Measurements from ENCODE around the gene TTC28. TPM values are rescaled to one million over a fixed set of nuclear protein-coding genes. Genes with fewer than 3 reads are reported as not detected.

Gene TTC28
- total and polyA plus RNA-seq, 7 donors: 1.2 to 12.1 (median 3.5) TPM

- Histone ChIP-seq H3K4me1 (no peaks in the 10 kb centered on the region), H3K4me3 (no peak overlapping the region), H3K36me3 (ENCODE audit: insufficient read depth in 1 of 2, low read depth in 1 of 2) (no peaks in the 10 kb centered on the region), H3K27ac (no peak overlapping the region), H3K27me3 (ENCODE audit: insufficient read depth in 3 of 3, low read length in 2 of 3) (no peaks in the 10 kb centered on the region), H3K9me3 (no peaks in the 10 kb centered on the region)
- DNase-seq (no peak), ATAC-seq (no peak)
- no peak for TF ChIP-seq CTCF (IDR thresholded peaks at IDR 0.05)
- WGBS, 3 donors: 89 to 96% (median 91%) methylated on average over 2 of the region's 2 CpGs
- intact Hi-C loops (cut with DNase I): loop anchor here in 1 of 2 donors (10.0 kb wide), 2 partner anchors 387 to 777 kb away; no protein-coding TSS in a partner anchor
Measured at GRCh38 chr22:28058036-28058435, 621.6 kb downstream of the TTC28 start.

- H3K36me3 ChIP-seq (ENCODE audit: insufficient read depth in 1 of 2, low read depth in 1 of 2): no peaks in the 10 kb centered on the region
- H3K9me3 ChIP-seq: no peaks in the 10 kb centered on the region
- ATAC-seq: no peak
- no peak overlapping the region for H3K4me3 ChIP-seq
- H3K27ac ChIP-seq: no peak overlapping the region
- no peaks in the 10 kb centered on the region for H3K4me1 ChIP-seq
- DNase-seq: no peak
- WGBS, 3 donors: 98 to 100% (median 100%) methylated on average over 1 of the region's 1 CpG
- no peak for TF ChIP-seq CTCF (IDR thresholded peaks at IDR 0.05)
- H3K27me3 ChIP-seq (ENCODE audit: insufficient read depth in 3 of 3, low read length in 2 of 3): no peaks in the 10 kb centered on the region
- intact Hi-C loops (cut with DNase I): loop anchor here (5.0 to 10.0 kb wide), 3 partner anchors 387 to 780 kb away; no protein-coding TSS in a partner anchor
Measured at GRCh38 chr22:28054819-28055208, 624.8 kb downstream of the TTC28 start.

GRCh38 chr22:28053896-28054818 lies 625.5 kb downstream of the TTC28 start:
- no peak overlapping the region for H3K4me3 ChIP-seq
- no peaks in the 10 kb centered on the region for H3K4me1 ChIP-seq
- H3K27ac ChIP-seq: no peak overlapping the region
- DNase-seq: no peak
- H3K36me3 ChIP-seq (ENCODE audit: insufficient read depth in 1 of 2, low read depth in 1 of 2): no peaks in the 10 kb centered on the region
- ATAC-seq: peak in 2 of 4 donors; percentile 67 to 71
- no peaks in the 10 kb centered on the region for H3K27me3 ChIP-seq (ENCODE audit: insufficient read depth in 3 of 3, low read length in 2 of 3)
- WGBS, 3 donors: 61 to 71% (median 62%) methylated on average over 6 of the region's 6 CpGs
- intact Hi-C loops (cut with DNase I): loop anchor here (5.0 to 10.0 kb wide), 3 partner anchors 388 to 781 kb away; no protein-coding TSS in a partner anchor
- no peak for TF ChIP-seq CTCF (IDR thresholded peaks at IDR 0.05)
- H3K9me3 ChIP-seq: no peaks in the 10 kb centered on the region

- DNase-seq (no peak), ATAC-seq (no peak)
- WGBS, 3 donors: 86 to 90% (median 88%) methylated on average over 9 of the region's 9 CpGs
- no peak overlapping the region for H3K27ac ChIP-seq
- H3K27me3 ChIP-seq (ENCODE audit: insufficient read depth in 3 of 3, low read length in 2 of 3): no peaks in the 10 kb centered on the region
- no peaks in the 10 kb centered on the region for H3K9me3 ChIP-seq
- H3K4me1 ChIP-seq: no peaks in the 10 kb centered on the region
- intact Hi-C loops (cut with DNase I): loop anchor here (5.0 to 10.0 kb wide), 3 partner anchors 389 to 782 kb away; no protein-coding TSS in a partner anchor
- no peaks in the 10 kb centered on the region for H3K36me3 ChIP-seq (ENCODE audit: insufficient read depth in 1 of 2, low read depth in 1 of 2)
- TF ChIP-seq CTCF (IDR thresholded peaks at IDR 0.05): no peak
- H3K4me3 ChIP-seq: no peak overlapping the region
Measured at GRCh38 chr22:28052825-28053269, 626.8 kb downstream of the TTC28 start.

Data from psoas muscle (tissue), 8 donors.